Activated CD4-positive, alpha-beta T cell treated with anti-CD3 and anti-CD28 coated beads for 36 hours (primary cell): ENCODE results near the gene DPP7. TPM values are rescaled to one million over a fixed set of nuclear protein-coding genes. Genes with fewer than 3 reads are reported as not detected.

ENCODE experiments used
- ATAC-seq: fragments of 200-7000 bp; cut with Tn5 transposase; one replicate; pipeline ENCODE4 v1.10.0; 2021; ENCODE audit warnings: mild to moderate bottlenecking, moderate library complexity
- CTCF ChIA-PET: fragments of 350-600 bp; sonication (Branson Sonifier 250); formaldehyde crosslinking; loops from one replicate; lab custom pipeline; 2021; ENCODE audit warnings: antibody characterized with exemption; lab: Charles Lee
- POLR2A ChIA-PET: fragments of 350-600 bp; sonication (Branson Sonifier 250); formaldehyde crosslinking; loops from one replicate; lab custom pipeline; 2021; ENCODE audit warnings: antibody characterized with exemption, inconsistent platforms; lab: Charles Lee
- DNase-seq: peaks from one replicate; pipeline ENCODE4 v3.0.0-alpha.2; 2020
- H3K27ac Mint-ChIP-seq: one replicate; pipeline ENCODE4 v1.8.0; 2021; ENCODE audit warnings: mixed read lengths
- H3K27me3 Mint-ChIP-seq: one replicate; pipeline ENCODE4 v1.8.0; 2021; ENCODE audit warnings: mixed read lengths
- H3K36me3 Mint-ChIP-seq: one replicate; pipeline ENCODE4 v1.8.0; 2021; ENCODE audit warnings: low read depth, mixed read lengths
- H3K4me1 Mint-ChIP-seq: one replicate; pipeline ENCODE4 v1.8.0; 2021; ENCODE audit warnings: mixed read lengths
- H3K4me3 Mint-ChIP-seq: one replicate; pipeline ENCODE4 v1.8.0; 2021; ENCODE audit warnings: mild to moderate bottlenecking, moderate library complexity, mixed read lengths
- H3K9me3 Mint-ChIP-seq: one replicate; pipeline ENCODE4 v1.8.0; 2021; ENCODE audit warnings: low read depth, mixed read lengths
- intact Hi-C, 2 experiments: fragments of 100-400 bp; cut with DNase I in 1 of 2; cut with micrococcal nuclease in 1 of 2; formaldehyde crosslinking; loops; one replicate each; pipeline versions ENCODE4 v1.14.2 to v1.15.1; 2022 to 2024; cut with DNase I, micrococcal nuclease
- total RNA-seq, 2 experiments: library from RNA; stranded (reverse); gene quantifications; one replicate each; pipeline ENCODE4 v1.2.3, GENCODE V29; 2021

DPP7 gene
- total RNA-seq, 2 experiments from 2014 or later: 188 to 204 TPM

GRCh38 chr9:137116027-137116507, 1.5 kb upstream of the DPP7 start:
- intact Hi-C loops: no loop called here
- Mint-ChIP-seq H3K4me3 (no peak overlapping the region), H3K4me1 (peaks cover 13% of the 10 kb centered on the region), H3K36me3 (peaks cover 9% of the 10 kb centered on the region), H3K27ac (no peak overlapping the region), H3K9me3 (no peaks in the 10 kb centered on the region), H3K27me3 (no peaks in the 10 kb centered on the region)
- DNase-seq: no peak
- CTCF ChIA-PET: interaction anchor here (1.3 to 1.9 kb wide), 2 partner anchors 14 to 20 kb away, joined by 5 to 9 read pairs; no protein-coding TSS in a partner anchor
- no peak for ATAC-seq
- POLR2A ChIA-PET: no interaction called here

GRCh38 chr9:137115394-137116026, 977 bp upstream of the DPP7 start:
- no peaks in the 10 kb centered on the region for H3K9me3 Mint-ChIP-seq
- no peak for ATAC-seq
- H3K36me3 Mint-ChIP-seq: peaks cover 12% of the 10 kb centered on the region
- ChIA-PET POLR2A (no interaction called here), CTCF (interaction anchor here (0.6 to 1.9 kb wide), 4 partner anchors 11 to 86 kb away, joined by 3 to 9 read pairs (median 5); no protein-coding TSS in a partner anchor)
- no peak overlapping the region for H3K27ac Mint-ChIP-seq
- peak overlapping the region; percentile 48 for H3K4me3 Mint-ChIP-seq
- no peak for DNase-seq
- no peaks in the 10 kb centered on the region for H3K27me3 Mint-ChIP-seq
- H3K4me1 Mint-ChIP-seq: peaks cover 13% of the 10 kb centered on the region
- intact Hi-C loops: loop anchor here (2.0 kb wide), 2 partner anchors 21 to 73 kb away; partner anchors contain the start of genes ANAPC2 (in 1 of the 2) and SSNA1 (in 1 of the 2)

- peaks cover 10% of the 10 kb centered on the region for H3K4me1 Mint-ChIP-seq
Measured at GRCh38 chr9:137114220-137114612, 317 bp downstream of the DPP7 start.

GRCh38 chr9:137113385-137114159, 961 bp downstream of the DPP7 start:
- intact Hi-C loops: loop anchor here (1.0 to 2.0 kb wide), 7 partner anchors 16 to 110 kb away; partner anchors contain the start of genes ANAPC2 (in 1 of the 2), MAN1B1 (in 1 of the 2), NDOR1 (in 1 of the 2) and SSNA1 (in 1 of the 2)
- POLR2A ChIA-PET: interaction anchor here (0.5 to 1.0 kb wide), 3 partner anchors 18 to 127 kb away, joined by 3 to 4 read pairs (median 3); partner anchors contain the start of gene PAXX
- DNase-seq: peak; percentile 62
- Mint-ChIP-seq H3K27ac (peak overlapping the region; percentile 51), H3K9me3 (no peaks in the 10 kb centered on the region), H3K4me3 (peak overlapping the region; percentile 72), H3K36me3 (peaks cover 17% of the 10 kb centered on the region), H3K27me3 (no peaks in the 10 kb centered on the region), H3K4me1 (peaks cover 5% of the 10 kb centered on the region)
- CTCF ChIA-PET: interaction anchor here (0.5 to 1.6 kb wide), 4 partner anchors 16 to 177 kb away, joined by 3 to 4 read pairs (median 3); partner anchors contain the start of gene UAP1L1
- ATAC-seq: peak; percentile 28

More at GRCh38 chr9:137114220-137114612, 317 bp downstream of the DPP7 start:
- Mint-ChIP-seq H3K36me3 (peaks cover 12% of the 10 kb centered on the region), H3K27me3 (no peaks in the 10 kb centered on the region), H3K27ac (no peak overlapping the region), H3K4me3 (peak overlapping the region; percentile 72), H3K9me3 (no peaks in the 10 kb centered on the region)
- POLR2A ChIA-PET: interaction anchor here (1.0 kb wide), 2 partner anchors 18 to 126 kb away, joined by 3 to 4 read pairs; no protein-coding TSS in a partner anchor
- DNase-seq (peak; percentile 39), ATAC-seq (peak; percentile 9)
- intact Hi-C loops: loop anchor here (1.0 to 2.0 kb wide), 7 partner anchors 15 to 109 kb away; partner anchors contain the start of genes ANAPC2 (in 1 of the 2), MAN1B1 (in 1 of the 2), NDOR1 (in 1 of the 2) and SSNA1 (in 1 of the 2)
- CTCF ChIA-PET: interaction anchor here (0.5 to 1.9 kb wide), 4 partner anchors 15 to 177 kb away, joined by 3 to 9 read pairs (median 4); no protein-coding TSS in a partner anchor

GRCh38 chr9:137112564-137113384, 1.8 kb downstream of the DPP7 start:
- Mint-ChIP-seq H3K4me1 (peaks cover 5% of the 10 kb centered on the region), H3K36me3 (peaks cover 20% of the 10 kb centered on the region), H3K27ac (no peak overlapping the region), H3K9me3 (no peaks in the 10 kb centered on the region), H3K4me3 (peak overlapping the region; percentile 72), H3K27me3 (no peaks in the 10 kb centered on the region)
- intact Hi-C loops: no loop called here
- DNase-seq (no peak), ATAC-seq (no peak)
- ChIA-PET CTCF (interaction anchor here (1.2 to 1.8 kb wide), 3 partner anchors 16 to 36 kb away, joined by 3 to 5 read pairs (median 4); partner anchors contain the start of gene UAP1L1), POLR2A (interaction anchor here (0.5 kb wide), 1 partner anchor 120 kb away, joined by 3 read pairs; the partner anchor contains the start of gene PAXX)

GRCh38 chr9:137111788-137112563, 2.6 kb downstream of the DPP7 start:
- H3K4me1 Mint-ChIP-seq: peaks cover 5% of the 10 kb centered on the region
- H3K36me3 Mint-ChIP-seq: peaks cover 20% of the 10 kb centered on the region
- no peak overlapping the region for H3K4me3 Mint-ChIP-seq
- H3K27me3 Mint-ChIP-seq: no peaks in the 10 kb centered on the region
- ChIA-PET POLR2A (interaction anchor here (0.5 kb wide), 1 partner anchor 15 kb away, joined by 3 read pairs; no protein-coding TSS in a partner anchor), CTCF (interaction anchor here (1.6 to 1.8 kb wide), 2 partner anchors 16 to 17 kb away, joined by 4 to 5 read pairs; no protein-coding TSS in a partner anchor)
- ATAC-seq: no peak
- no peaks in the 10 kb centered on the region for H3K9me3 Mint-ChIP-seq
- no peak for DNase-seq
- H3K27ac Mint-ChIP-seq: no peak overlapping the region
- intact Hi-C loops: no loop called here

GRCh38 chr9:137110911-137111787, 3.4 kb downstream of the DPP7 start:
- Mint-ChIP-seq H3K4me1 (peaks cover 5% of the 10 kb centered on the region), H3K36me3 (peaks cover 22% of the 10 kb centered on the region), H3K27me3 (no peaks in the 10 kb centered on the region), H3K4me3 (no peak overlapping the region), H3K27ac (no peak overlapping the region), H3K9me3 (no peaks in the 10 kb centered on the region)
- ChIA-PET POLR2A (interaction anchor here (0.5 to 0.6 kb wide), 2 partner anchors 15 to 19 kb away, joined by 3 to 5 read pairs; no protein-coding TSS in a partner anchor), CTCF (interaction anchor here (1.8 kb wide), 1 partner anchor 15 kb away, joined by 5 read pairs; no protein-coding TSS in a partner anchor)
- DNase-seq (no peak), ATAC-seq (no peak)
- intact Hi-C loops: no loop called here

GRCh38 chr9:137110147-137110910, 4.2 kb downstream of the DPP7 start:
- no peak overlapping the region for H3K4me3 Mint-ChIP-seq
- H3K27me3 Mint-ChIP-seq: no peaks in the 10 kb centered on the region
- no peak overlapping the region for H3K27ac Mint-ChIP-seq
- H3K36me3 Mint-ChIP-seq: peaks cover 22% of the 10 kb centered on the region
- intact Hi-C loops: no loop called here
- H3K9me3 Mint-ChIP-seq: no peaks in the 10 kb centered on the region
- ChIA-PET POLR2A (no interaction called here), CTCF (interaction anchor here (0.7 kb wide), 2 partner anchors 9 to 46 kb away, joined by 3 to 4 read pairs; no protein-coding TSS in a partner anchor)
- ATAC-seq (no peak), DNase-seq (no peak)
- H3K4me1 Mint-ChIP-seq: peaks cover 5% of the 10 kb centered on the region
